DMS79 treated with DMSO at 0.1 percent for 48 hours (cell line): Measurements from ENCODE around the gene SERPINE2.
A peak's percentile ranks its signal among the peaks of the same experiment; 100 is the strongest.
"Not testable (repeated sequence)": the region's sequence is repeated elsewhere in the genome, so short reads cannot be mapped to it uniquely, and the experiment has no call there.

Source experiments
- DNase-seq: peaks from one replicate; lab custom pipeline; 2025; lab: John Stamatoyannopoulos, UW

SERPINE2 gene

DNA sequence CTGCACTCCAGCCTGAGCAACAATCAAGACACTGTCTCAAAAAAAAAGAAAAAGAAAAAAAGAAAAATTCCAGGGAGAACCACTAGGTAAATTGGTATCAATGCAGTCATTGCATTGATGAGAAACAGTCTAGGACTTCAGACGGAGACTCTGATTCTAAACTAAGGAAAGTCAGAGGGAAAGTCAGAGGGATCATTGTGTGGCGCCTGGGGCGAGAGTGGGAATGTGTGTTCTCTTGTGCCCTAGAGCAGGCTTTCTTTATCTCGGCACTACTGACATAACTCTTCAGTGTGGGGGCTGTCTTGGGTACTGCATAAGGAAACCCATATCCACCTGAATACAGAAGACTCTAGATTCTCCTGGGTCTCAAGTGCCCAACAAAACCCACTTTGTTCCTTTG is 24.8 kb downstream of the SERPINE2 start:
- no peak for DNase-seq

GRCh38 chr2:224011837-224012236 is 27.2 kb downstream of the SERPINE2 start:
- no peak for DNase-seq

DNA sequence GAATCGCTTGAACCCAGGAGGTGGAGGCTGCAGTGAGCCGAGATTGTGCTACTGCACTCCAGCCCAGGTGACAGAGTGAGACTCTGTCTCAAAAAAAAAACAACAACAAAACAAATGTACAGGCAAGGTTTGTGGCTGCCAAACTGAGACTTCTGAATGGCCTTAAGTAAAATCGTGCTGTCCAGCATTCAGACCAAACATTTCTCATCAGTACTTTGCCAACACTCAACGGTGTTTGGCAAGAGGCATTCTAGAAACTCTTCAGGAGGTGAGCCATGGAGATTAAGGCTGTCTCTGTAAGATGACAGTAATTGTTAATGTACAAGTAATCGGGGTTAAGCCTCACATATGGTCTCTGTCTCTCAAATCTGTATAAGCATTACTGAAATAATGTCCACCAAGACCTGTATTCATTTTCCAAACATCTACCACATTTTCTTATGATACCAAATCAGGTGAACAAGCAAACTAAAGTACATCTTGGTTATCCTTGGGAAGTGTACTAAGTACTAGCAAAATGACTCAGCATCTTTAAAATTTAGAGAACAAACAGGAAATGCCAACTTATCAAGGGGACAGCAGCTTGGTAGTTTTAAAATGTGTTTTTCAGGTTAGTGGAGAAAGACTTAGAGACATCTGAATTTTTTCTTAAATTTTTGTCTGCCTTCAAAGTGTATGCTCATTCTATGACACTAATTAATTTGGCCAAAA is 29.3 kb downstream of the SERPINE2 start:
- no peak for DNase-seq

DNA sequence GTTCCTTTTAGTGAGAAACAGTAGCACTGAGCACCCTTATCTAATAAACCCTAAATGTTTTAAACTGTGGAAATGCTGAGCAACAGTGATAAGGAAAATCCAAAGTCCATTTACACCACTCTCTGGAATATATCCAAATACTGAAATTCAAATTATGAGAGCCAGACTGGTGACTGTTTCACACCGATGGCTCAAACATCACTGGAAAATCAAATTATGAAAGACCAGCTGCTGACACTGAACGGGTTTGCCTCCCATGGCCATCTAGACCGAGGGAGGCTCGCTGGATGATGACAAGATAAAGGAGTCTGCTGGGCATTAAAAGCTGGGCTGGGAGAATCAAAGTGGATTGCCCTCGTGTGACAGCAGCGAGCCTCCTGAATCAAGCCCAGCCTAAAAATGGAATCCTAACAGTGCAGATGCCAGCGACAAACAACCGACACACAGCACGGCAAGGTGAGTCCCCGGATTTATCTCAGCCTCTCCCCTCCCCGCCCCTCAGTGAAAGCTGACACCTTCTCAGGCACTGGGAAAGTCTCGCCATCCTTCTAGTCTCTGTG is 30.3 kb downstream of the SERPINE2 start:
- no peak for DNase-seq

DNA sequence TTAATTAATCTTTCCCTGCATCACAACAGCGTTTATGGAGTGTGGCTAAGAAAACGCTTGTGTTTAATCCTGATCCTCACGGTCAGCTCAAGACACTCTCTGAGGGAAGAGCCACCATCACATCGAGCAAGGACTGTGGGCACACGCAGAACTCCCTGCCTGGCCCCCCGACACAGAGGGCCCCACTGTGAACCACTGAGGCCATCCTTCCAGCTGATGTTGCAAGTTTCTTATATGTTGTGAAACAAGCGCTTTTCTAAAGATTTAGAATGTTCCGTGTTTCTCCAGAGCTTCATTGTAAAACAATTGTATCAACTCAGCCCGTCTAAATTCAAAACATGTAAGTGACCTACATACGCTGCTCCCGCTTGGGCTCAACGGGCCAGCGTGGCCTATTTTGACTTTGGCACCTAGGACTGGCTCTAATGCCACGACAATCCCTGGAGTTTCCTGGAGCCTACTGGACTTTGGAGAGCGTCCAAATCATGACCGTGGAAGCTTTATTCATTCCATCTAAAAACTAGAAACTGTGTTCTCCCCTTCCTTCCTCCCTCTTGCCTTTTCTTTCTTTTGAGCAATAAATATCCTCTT is 34.9 kb downstream of the SERPINE2 start:
- no peak for DNase-seq

GRCh38 chr2:224000662-224001061 is 38.4 kb downstream of the SERPINE2 start:
- not testable (repeated sequence) for DNase-seq

DNA sequence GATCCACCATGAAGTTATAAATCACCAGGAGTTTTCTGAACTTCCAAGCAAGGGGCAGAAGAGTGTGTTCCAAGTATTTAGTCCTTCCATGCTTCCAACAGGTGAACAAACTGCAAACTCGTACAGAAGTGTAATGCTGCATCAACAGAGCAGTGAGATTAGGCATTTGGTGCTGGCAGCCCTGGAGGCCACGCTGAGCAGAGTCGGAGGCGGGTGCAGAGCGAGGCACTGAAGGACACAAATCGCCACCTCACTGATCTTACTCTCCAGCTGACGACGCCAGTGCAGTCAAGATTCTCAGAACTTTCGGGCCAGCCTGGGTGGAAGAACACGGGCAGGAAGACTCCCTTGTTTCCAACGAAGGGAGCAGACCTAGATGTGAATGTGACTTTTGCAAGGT is 39.2 kb downstream of the SERPINE2 start:
- DNase-seq = no peak

DNA sequence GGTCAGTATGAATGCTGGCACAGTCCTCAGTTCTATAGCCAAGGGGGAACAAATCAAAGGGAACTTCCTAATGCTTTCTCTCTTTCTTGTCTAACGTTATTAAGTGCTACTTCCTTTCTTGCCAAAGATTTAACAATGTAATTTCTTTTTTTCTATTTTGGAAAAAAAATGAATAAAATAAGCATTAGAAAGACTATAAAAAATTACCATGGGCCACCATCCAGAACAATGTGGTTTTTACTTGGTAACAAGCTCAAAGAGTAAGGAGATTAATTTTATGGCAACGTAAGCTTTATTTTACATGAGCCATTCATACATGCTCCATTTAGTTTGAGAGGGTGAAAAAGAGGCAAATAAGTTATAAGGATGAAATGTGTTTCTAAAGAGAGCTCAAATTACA is 40.1 kb downstream of the SERPINE2 start:
- peak; percentile 66 for DNase-seq

DNA sequence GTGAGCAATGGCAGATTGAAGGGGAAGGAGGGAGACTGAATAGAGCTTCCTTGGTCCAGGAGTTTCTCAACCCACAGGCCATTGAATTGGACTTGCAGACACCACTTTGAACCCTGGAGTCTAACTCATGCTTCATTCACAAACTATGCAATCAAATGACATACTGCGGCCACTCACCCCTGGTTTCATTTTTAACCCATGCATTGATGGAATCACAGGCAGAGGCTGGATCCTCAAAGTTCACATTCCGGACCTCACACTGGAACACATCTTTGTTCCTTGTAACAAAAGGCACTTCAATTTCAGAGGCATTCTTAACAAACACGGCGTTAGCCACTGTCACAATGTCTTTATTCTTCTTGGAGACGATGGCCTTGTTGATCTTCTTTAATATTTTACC is 41.1 kb downstream of the SERPINE2 start:
- no peak for DNase-seq

DNA sequence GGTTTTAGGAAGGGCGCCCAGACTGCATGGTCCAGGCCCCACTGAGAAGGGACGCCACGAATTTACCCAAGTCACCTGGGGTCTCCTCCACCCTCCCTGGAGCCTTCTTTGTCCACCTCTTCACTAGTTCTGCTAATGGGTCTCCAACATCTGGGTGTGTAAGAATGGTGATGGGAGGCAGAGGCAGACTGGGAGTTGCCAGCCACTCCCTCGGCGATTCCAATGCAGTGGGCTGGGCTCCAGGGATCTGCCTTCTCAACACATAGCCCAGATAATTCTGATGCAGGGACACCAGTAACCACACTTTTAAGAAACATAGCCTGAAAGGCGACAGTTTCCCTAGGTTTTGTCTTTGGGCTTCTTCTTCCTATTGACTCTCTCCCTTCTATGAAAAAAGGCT is 42.7 kb downstream of the SERPINE2 start:
- no peak for DNase-seq

DNA sequence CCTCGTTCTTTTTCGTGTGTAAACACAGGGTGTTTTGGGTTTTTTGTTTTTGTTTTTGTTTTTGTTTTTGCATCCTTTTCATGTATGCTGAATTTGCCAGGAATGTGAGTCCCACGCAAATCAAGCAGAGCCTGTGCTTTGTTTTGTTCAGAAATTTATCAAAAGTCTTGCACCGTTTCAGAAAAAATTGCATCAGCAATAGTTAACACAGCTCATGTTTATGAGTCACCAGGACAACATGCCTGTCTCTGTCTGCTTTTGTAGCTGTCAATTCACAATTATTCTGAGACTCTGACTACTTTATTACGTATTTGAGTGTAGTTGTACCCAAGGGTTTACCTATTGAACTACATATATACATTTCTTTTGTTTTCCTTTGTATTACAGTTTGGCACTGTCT is 43.5 kb downstream of the SERPINE2 start:
- no peak for DNase-seq

GRCh38 chr2:223994562-223995162 is 44.4 kb downstream of the SERPINE2 start:
- DNase-seq = no peak

GRCh38 chr2:223993634-223994232 is 45.4 kb downstream of the SERPINE2 start:
- DNase-seq = peak; percentile 35

DNA sequence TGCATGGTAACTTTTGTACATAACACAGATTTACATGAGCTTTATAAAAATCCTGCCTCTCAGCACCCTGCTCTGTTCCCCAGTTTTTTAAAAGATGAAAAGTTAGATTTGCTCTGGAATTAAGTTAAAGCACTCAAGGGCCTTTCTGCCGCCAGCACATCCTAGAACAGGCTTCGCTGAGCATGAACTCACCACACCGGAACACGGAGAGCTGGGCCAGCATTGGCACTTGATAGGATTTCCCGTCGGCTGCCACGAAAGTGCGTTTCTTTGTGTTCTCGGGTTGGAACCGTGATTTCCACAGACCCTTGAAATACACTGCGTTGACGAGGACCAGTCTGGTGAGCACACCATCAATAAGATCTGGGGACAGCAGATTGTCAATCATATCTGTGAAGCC is 47.5 kb downstream of the SERPINE2 start:
- no peak for DNase-seq

- no peak for DNase-seq
These were observed 49.2 kb downstream of the SERPINE2 start for GRCh38 chr2:223989856-223990232.

- no peak for DNase-seq
These were observed 49.8 kb downstream of the SERPINE2 start for GRCh38 chr2:223989206-223989855.

- no peak for DNase-seq
These were observed 57.8 kb downstream of the SERPINE2 start for GRCh38 chr2:223981241-223981640.

GRCh38 chr2:223980803-223981202 is 58.3 kb downstream of the SERPINE2 start:
- DNase-seq = no peak

DNA sequence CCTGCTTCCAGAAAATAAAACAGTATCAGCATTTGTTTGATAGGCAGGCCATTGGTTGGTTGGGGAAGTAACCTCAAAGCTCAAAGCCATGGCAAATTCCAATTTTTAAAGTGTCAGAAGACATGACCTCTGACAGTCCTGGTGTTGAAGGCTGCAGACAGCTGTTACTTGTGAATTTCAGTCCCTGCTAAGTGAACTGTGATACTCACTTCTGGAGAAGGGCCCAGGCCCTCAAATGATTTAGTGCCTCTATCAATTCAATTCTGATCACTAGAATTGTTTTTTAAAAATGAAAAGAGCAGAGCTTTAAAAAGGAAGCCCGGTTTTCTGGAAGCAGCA is 58.7 kb downstream of the SERPINE2 start:
- DNase-seq = no peak

- DNase-seq = no peak
These were observed 59.2 kb downstream of the SERPINE2 start for GRCh38 chr2:223979730-223980396.

DNA sequence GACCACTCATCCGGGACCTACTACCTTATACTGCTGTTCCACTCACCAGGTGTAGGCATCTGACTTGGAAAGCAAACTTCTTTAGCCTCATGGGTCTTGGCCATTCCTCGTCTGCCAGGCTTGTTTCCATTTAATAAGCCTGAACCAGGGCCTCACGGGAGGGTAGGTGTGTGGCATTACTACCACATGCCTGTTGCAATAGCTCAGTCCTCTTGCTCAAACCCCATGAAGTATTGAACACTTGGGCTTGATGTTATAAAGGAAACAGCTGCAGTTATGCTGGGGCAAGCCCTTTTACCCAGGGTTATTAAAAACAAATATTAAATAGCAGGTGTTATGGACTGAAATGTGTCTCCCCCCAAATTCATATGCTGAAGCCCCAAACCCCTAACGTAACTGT is 60.6 kb downstream of the SERPINE2 start:
- no peak for DNase-seq

DNA sequence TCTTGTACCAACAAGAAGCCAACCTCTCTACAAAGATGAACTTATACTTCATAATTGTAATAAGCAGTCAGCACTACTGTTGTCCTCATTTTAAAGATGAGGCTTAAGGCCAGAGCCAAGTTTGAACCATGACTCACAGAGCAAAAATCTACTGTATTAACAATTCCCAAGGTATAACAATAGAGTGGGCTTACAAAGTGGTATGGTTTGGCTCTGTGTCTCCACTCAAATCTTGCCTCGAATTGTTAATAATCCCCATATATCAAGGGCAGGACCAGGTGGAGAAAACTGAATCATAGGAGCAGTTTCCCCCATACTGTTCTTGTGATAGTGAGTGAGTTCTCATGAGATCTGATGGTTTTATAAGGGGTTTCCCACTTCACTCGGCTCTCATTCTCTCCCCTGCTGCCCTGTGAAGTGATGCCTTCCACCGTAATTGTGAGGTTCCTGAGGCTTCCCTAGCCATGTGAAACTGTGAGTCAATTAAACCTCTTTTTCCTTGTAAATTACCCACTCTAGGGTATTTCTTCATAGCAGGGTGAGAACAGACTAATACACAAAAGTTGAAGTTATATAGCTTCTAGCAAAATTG is 62.4 kb downstream of the SERPINE2 start:
- DNase-seq = no peak
